Mesendoderm (in vitro differentiated cells): ENCODE data around the gene LMCD1. TPM values are rescaled to one million over a fixed set of nuclear protein-coding genes. Genes with fewer than 3 reads are reported as not detected.
A peak's percentile ranks its signal among the peaks of the same experiment; 100 is the strongest.

Experiments used
- DNase-seq: peaks from one replicate; pipeline ENCODE4 v3.0.0; 2013
- H2AK5ac ChIP-seq: 2 replicates; pipeline ENCODE4 v1.6.1; 2013; ENCODE audit warnings: low read length, inconsistent platforms
- H2BK120ac ChIP-seq: 2 replicates; pipeline ENCODE4 v1.6.1; 2013; ENCODE audit warnings: low read depth, mild to moderate bottlenecking, low read length, moderate library complexity, mixed read lengths
- H2BK15ac ChIP-seq: replicated peaks from 2 replicates; pipeline ENCODE4 v1.6.1; 2013; ENCODE audit warnings: low read depth, mild to moderate bottlenecking, moderate library complexity
- H2BK5ac ChIP-seq: 2 replicates; pipeline ENCODE4 v1.6.1; 2013; ENCODE audit warnings: low read length, inconsistent platforms
- H3K18ac ChIP-seq: 2 replicates; pipeline ENCODE4 v1.6.1; 2013; ENCODE audit warnings: mild to moderate bottlenecking, low read length, mixed read lengths
- H3K23ac ChIP-seq: one replicate; pipeline ENCODE4 v1.6.1; 2013; ENCODE audit warnings: low read length
- H3K27ac ChIP-seq: 2 replicates; pipeline ENCODE4 v1.5.1; 2013; ENCODE audit warnings: low read depth, mild to moderate bottlenecking, inconsistent platforms, low read length, moderate library complexity
- H3K27me3 ChIP-seq: 2 replicates; pipeline ENCODE4 v1.6.1; 2013; ENCODE audit warnings: low read length, control low read depth, mild to moderate bottlenecking, inconsistent platforms; ENCODE audit not compliant: insufficient read depth, poor library complexity
- H3K36me3 ChIP-seq: 2 replicates; pipeline ENCODE4 v1.6.1; 2013; ENCODE audit warnings: low read length, inconsistent platforms; ENCODE audit not compliant: control insufficient read depth, insufficient read depth
- H3K4ac ChIP-seq: one replicate; pipeline ENCODE4 v1.6.1; 2013; ENCODE audit warnings: low read depth, mild to moderate bottlenecking, low read length, moderate library complexity
- H3K4me1 ChIP-seq: 2 replicates; pipeline ENCODE4 v1.6.1; 2013; ENCODE audit warnings: low read depth, low read length, inconsistent platforms; ENCODE audit not compliant: control insufficient read depth
- H3K4me2 ChIP-seq: 2 replicates; pipeline ENCODE4 v1.6.1; 2013; ENCODE audit warnings: low read length
- H3K4me3 ChIP-seq: 2 replicates; pipeline ENCODE4 v1.5.1; 2013; ENCODE audit warnings: mild to moderate bottlenecking, low read length
- H3K56ac ChIP-seq: one replicate; pipeline ENCODE4 v1.6.1; 2013; ENCODE audit warnings: low read length
- H3K79me1 ChIP-seq: 2 replicates; pipeline ENCODE4 v1.6.1; 2013; ENCODE audit warnings: low read length, inconsistent platforms
- H3K79me2 ChIP-seq: 2 replicates; pipeline ENCODE4 v1.6.1; 2013; ENCODE audit warnings: mild to moderate bottlenecking, low read length; ENCODE audit not compliant: control insufficient read depth, insufficient read depth
- H3K9ac ChIP-seq: 2 replicates; pipeline ENCODE4 v1.6.1; 2013; ENCODE audit warnings: low read length, inconsistent platforms
- H4K5ac ChIP-seq: one replicate; pipeline ENCODE4 v1.6.1; 2013; ENCODE audit warnings: low read length
- H4K8ac ChIP-seq: one replicate; pipeline ENCODE4 v1.6.1; 2013; ENCODE audit warnings: low read depth, mild to moderate bottlenecking, control low read depth, low read length, moderate library complexity
- WGBS: extraction: QIAGEN DNeasy Blood & Tissue Kit; methylation state at CpG from one replicate; pipeline ENCODE4 v1.1.7; 2013; ENCODE audit warnings: low lambda C conversion rate, missing lambda C conversion rate; ENCODE audit not compliant: insufficient coverage; ENCODE audit errors: extremely low coverage; 5-methylcytosine and 5-hydroxymethylcytosine counted together
- polyA plus RNA-seq, 2 experiments: library from polyadenylated mRNA; stranded (reverse); fragments of 200-250 nt; gene quantifications; one replicate each; pipeline ENCODE4 v1.2.3, GENCODE V29; 2013

The LMCD1 gene
- 7.2 TPM for polyA plus RNA-seq (2013, experiment 1 of 2)
- 7.6 TPM for polyA plus RNA-seq (2013, experiment 2 of 2)

DNA sequence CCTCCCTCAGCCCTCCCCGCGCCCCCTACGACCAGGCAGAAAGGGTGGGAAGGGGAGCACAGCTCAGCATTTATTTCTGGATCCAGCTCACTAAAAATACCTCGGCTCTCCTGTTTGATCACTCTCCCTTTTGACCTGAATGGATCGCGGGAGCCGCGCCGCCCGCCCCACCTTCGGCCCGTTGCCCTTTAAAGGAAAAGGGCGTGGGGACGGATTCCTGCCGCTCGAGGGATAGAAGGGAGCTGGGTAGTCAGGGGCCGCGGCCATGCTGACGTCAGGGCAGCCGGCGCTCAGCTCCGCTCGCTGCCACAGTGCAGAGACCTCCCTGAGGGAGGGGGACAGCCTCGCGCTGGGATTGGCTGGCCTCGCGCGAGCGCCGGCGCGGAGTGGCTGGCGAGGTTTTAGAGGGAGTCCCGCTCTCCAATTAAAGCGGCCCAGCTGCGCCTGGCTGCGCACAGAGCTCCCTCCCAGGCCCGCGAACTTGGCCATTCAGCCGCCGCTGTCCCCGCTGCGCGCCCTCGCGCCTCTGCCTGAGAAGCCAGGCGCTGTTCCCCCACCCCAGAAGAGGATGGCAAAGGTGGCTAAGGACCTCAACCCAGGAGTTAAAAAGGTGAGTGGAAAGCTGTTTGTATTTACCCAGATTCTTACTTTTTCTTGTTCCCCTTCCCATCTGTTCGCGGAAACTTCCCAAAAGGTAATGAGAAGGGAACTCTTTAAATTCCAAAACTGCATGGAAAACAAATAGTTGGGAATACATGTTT, at the start of gene LMCD1:
Gene LMCD1 (plus strand): TSS at position 453 of the 761 bp plus-strand sequence. CDS start 116 bp downstream, at position 569.
- H3K4me3 ChIP-seq: peak within 1 kb of the TSS; percentile 8
- no peak within 1 kb of the TSS for H4K5ac ChIP-seq
- no peaks in the 10 kb centered on the region for H3K79me2 ChIP-seq
- H3K27me3 ChIP-seq: no peaks in the 10 kb centered on the region
- H3K18ac ChIP-seq: peak within 1 kb of the TSS; percentile 94
- no CpG with 5 or more reads among the region's 49 CpGs for WGBS
- H3K4ac ChIP-seq: no peak within 1 kb of the TSS
- peak within 1 kb of the TSS; percentile 50 for H3K4me2 ChIP-seq
- peak within 1 kb of the TSS; percentile 88 for H2BK120ac ChIP-seq
- peak; percentile 99 for DNase-seq
- H3K4me1 ChIP-seq: peaks cover 5% of the 10 kb centered on the region
- no peak within 1 kb of the TSS for H3K23ac ChIP-seq
- no peak within 1 kb of the TSS for H2AK5ac ChIP-seq
- no peaks in the 10 kb centered on the region for H3K79me1 ChIP-seq
- H3K9ac ChIP-seq: peak within 1 kb of the TSS; percentile 69
- peak within 1 kb of the TSS; percentile 80 for H3K56ac ChIP-seq
- no peaks in the 10 kb centered on the region for H3K36me3 ChIP-seq
- H2BK15ac ChIP-seq: no peak within 1 kb of the TSS
- peak within 1 kb of the TSS; percentile 80 for H3K27ac ChIP-seq
- no peak within 1 kb of the TSS for H2BK5ac ChIP-seq
- H4K8ac ChIP-seq: peak within 1 kb of the TSS; percentile 95

GRCh38 chr3:8452112-8452511, 49.5 kb upstream of the LMCD1 start:
- WGBS: no CpG with 5 or more reads among the region's 4 CpGs
- Histone ChIP-seq H3K27ac (no peak overlapping the region), H2BK5ac (no peak overlapping the region)

DNA sequence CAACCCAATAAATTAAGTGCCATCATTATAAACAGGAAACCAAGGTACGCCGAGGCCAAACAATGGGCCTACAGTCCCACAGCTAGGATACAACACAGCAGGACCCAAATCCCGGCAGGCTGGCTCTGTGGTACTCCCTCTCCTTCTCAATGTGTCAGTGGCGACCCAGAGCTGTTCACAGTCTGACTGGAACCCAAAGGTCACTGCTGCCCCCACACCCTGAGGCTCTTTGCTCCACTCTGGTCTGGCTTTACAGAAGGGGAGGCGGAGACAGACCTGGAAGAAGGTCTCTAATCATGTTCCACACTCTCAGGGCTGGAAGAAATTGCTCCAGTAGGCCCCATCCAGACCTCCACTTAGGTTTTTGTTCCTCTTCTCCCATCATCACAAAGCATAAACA, 48.5 kb upstream of the LMCD1 start:
- Histone ChIP-seq H3K4me1 (no peaks in the 10 kb centered on the region), H3K79me2 (no peaks in the 10 kb centered on the region), H2BK5ac (no peak overlapping the region), H3K79me1 (no peaks in the 10 kb centered on the region), H3K4ac (no peak overlapping the region), H3K27me3 (no peaks in the 10 kb centered on the region), H3K18ac (no peak overlapping the region), H2BK15ac (no peak overlapping the region), H3K23ac (no peak overlapping the region), H3K4me2 (no peak overlapping the region), H2AK5ac (no peak overlapping the region), H3K9ac (no peak overlapping the region), H3K56ac (no peak overlapping the region), H3K4me3 (no peak overlapping the region), H4K5ac (no peak overlapping the region), H2BK120ac (no peak overlapping the region), H4K8ac (no peak overlapping the region), H3K36me3 (no peaks in the 10 kb centered on the region), H3K27ac (no peak overlapping the region)
- no CpG with 5 or more reads among the region's 5 CpGs for WGBS
- DNase-seq: no peak

More at GRCh38 chr3:8452112-8452511, 49.5 kb upstream of the LMCD1 start:
- Histone ChIP-seq H2BK120ac (no peak overlapping the region), H3K4me3 (no peak overlapping the region), H2BK15ac (no peak overlapping the region), H3K27me3 (no peaks in the 10 kb centered on the region), H3K18ac (no peak overlapping the region), H3K23ac (no peak overlapping the region), H3K4ac (no peak overlapping the region), H3K56ac (no peak overlapping the region), H3K79me2 (no peaks in the 10 kb centered on the region), H2AK5ac (no peak overlapping the region), H4K5ac (no peak overlapping the region), H3K79me1 (no peaks in the 10 kb centered on the region), H3K4me2 (no peak overlapping the region), H3K36me3 (no peaks in the 10 kb centered on the region), H3K9ac (no peak overlapping the region), H4K8ac (no peak overlapping the region), H3K4me1 (no peaks in the 10 kb centered on the region)
- no peak for DNase-seq

DNA sequence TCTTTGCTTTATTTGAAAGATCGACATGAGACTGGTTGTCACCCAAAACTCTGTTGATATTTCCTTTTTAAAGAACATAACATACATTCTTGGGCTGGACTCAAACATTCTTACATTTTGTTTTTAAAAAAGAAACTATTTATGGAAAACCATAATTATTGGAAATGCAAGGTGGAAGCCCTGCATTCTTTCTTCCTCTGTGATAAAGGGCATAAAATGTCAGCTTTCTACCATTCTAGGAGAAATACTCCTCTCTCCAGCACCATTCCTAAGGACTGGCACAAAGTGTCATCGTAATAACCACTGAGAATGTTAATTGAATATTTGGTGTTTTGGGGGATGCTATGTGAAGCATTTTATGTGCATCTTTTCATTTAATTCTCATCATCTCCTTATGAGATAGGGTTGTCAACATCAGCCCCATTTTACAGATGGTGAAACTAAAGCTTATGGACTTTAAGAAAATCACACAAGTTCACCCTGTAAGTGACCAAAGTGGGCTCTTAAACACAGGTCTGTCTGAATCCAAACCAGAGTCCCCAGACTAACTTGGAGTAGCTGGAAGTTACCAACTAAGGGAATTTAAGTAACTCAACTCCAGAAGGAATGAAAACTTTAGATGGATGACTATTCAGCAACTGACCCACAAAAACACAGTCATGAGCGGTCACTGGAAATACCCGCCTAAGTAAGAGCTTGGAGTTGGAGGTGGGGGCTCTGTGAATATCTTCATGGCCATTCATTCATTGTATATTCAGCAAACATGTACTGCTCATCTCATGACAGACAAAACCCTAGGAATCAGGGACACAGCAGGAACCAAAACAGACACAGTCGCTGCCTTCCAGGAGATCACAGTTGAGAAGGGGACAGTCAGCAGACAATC, 45.9 kb upstream of the LMCD1 start:
- no peak overlapping the region for H2BK15ac ChIP-seq
- H3K18ac ChIP-seq: no peak overlapping the region
- no peaks in the 10 kb centered on the region for H3K79me1 ChIP-seq
- no peak overlapping the region for H3K4me3 ChIP-seq
- no peaks in the 10 kb centered on the region for H3K27me3 ChIP-seq
- no peak overlapping the region for H2BK120ac ChIP-seq
- H3K4me1 ChIP-seq: no peaks in the 10 kb centered on the region
- H4K8ac ChIP-seq: no peak overlapping the region
- no peak overlapping the region for H3K4ac ChIP-seq
- H3K56ac ChIP-seq: no peak overlapping the region
- H2AK5ac ChIP-seq: no peak overlapping the region
- no peak overlapping the region for H3K27ac ChIP-seq
- no CpG with 5 or more reads among the region's 5 CpGs for WGBS
- no peak overlapping the region for H4K5ac ChIP-seq
- no peak for DNase-seq
- no peak overlapping the region for H3K4me2 ChIP-seq
- H3K36me3 ChIP-seq: no peaks in the 10 kb centered on the region
- no peak overlapping the region for H3K23ac ChIP-seq
- no peaks in the 10 kb centered on the region for H3K79me2 ChIP-seq
- H2BK5ac ChIP-seq: no peak overlapping the region
- no peak overlapping the region for H3K9ac ChIP-seq

DNA sequence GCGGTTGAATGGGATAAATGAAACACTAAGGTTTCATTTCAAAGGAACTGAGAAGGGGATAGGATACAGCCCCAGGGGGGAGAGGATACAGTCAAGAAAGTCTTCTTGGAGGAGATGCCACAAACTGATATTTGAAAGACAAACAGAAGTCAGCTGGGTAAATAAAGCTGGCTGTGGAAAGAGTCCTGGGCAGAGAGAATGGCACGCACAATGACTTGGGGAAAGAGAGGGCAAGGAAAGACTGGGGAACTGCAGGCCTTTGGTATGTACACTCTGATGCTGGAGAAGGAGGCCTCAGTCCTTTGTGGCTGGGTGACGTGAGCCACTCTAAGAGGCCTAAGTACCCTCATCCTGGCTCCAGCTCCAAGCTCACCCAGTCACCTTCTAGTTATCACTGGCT, 45.2 kb upstream of the LMCD1 start:
- Histone ChIP-seq H3K79me2 (no peaks in the 10 kb centered on the region), H3K18ac (no peak overlapping the region), H2BK15ac (no peak overlapping the region), H3K4me1 (no peaks in the 10 kb centered on the region), H3K79me1 (no peaks in the 10 kb centered on the region), H3K27ac (peak overlapping the region; percentile 14), H2AK5ac (no peak overlapping the region), H4K8ac (no peak overlapping the region), H3K4me3 (no peak overlapping the region), H3K4me2 (no peak overlapping the region), H4K5ac (no peak overlapping the region), H3K56ac (no peak overlapping the region), H2BK120ac (no peak overlapping the region), H3K23ac (no peak overlapping the region), H3K36me3 (no peaks in the 10 kb centered on the region), H3K4ac (no peak overlapping the region), H3K9ac (no peak overlapping the region), H2BK5ac (no peak overlapping the region), H3K27me3 (no peaks in the 10 kb centered on the region)
- DNase-seq: no peak
- WGBS: no CpG with 5 or more reads among the region's 3 CpGs
